Gastrocnemius medialis (tissue), 4 donors: ENCODE measurements around the gene SDR9C7. TPM values are rescaled to one million over a fixed set of nuclear protein-coding genes. Genes with fewer than 3 reads are reported as not detected.

Experiments used
- ATAC-seq, 2 donors: fragments of 150-250 bp; one replicate each; pipeline ENCODE4 v1.9.1; 2016
- DNase-seq, 2 donors: peaks; one replicate each; pipeline ENCODE4 v3.0.0-alpha.2; 2019
- H3K27ac ChIP-seq, 4 donors: fragments of 200-600 bp; sonication (generic); 1 replicate in 1 of 4; 2 replicates in 3 of 4; pipeline ENCODE4 v1.5.1; 2016 to 2018; ENCODE audit warnings: mild to moderate bottlenecking in 2 of 4, moderate library complexity in 1 of 4
- H3K27me3 ChIP-seq, 3 donors: fragments of 200-600 bp; sonication (generic) in 2 of 3; 1 replicate in 1 of 3; 2 replicates in 2 of 3; pipeline versions ENCODE4 v1.5.1 to v1.6.0; 2016 to 2019; ENCODE audit warnings: mild to moderate bottlenecking in 1 of 3, moderate library complexity in 1 of 3
- H3K36me3 ChIP-seq, 2 donors: fragments of 200-600 bp; sonication (generic) in 1 of 2; one replicate each; pipeline ENCODE4 v1.5.1; 2017 to 2018
- H3K4me1 ChIP-seq, 2 donors: fragments of 200-600 bp; sonication (generic) in 1 of 2; one replicate each; pipeline ENCODE4 v1.5.1; 2016 to 2017; ENCODE audit warnings: mild to moderate bottlenecking in 2 of 2
- H3K4me3 ChIP-seq, 4 donors: fragments of 200-600 bp; sonication (generic) in 3 of 4; 1 replicate in 1 of 4; 2 replicates in 3 of 4; pipeline ENCODE4 v1.5.1; 2016 to 2019; ENCODE audit warnings: mild to moderate bottlenecking in 2 of 4
- H3K9me3 ChIP-seq, 3 donors: fragments of 200-600 bp; sonication (generic) in 2 of 3; 1 replicate in 1 of 3; 2 replicates in 2 of 3; pipeline ENCODE4 v1.5.1; 2016 to 2019
- CTCF ChIP-seq, 5 experiments: fragments of 450-650 bp in 3 of 5; fragments of 200-600 bp in 2 of 5; sonication (generic) in 2 of 5; IDR thresholded peaks in 4 of 5; conservative IDR thresholded peaks in 1 of 5; 1 replicate in 4 of 5; 2 replicates in 1 of 5; pipeline ENCODE4 v1.5.1; 2016 to 2019; ENCODE audit warnings: antibody characterized with exemption in 5 of 5, mild to moderate bottlenecking in 3 of 5, moderate library complexity in 3 of 5
- POLR2A ChIP-seq, 2 donors: fragments of 450-650 bp; IDR thresholded peaks; one replicate each; pipeline ENCODE4 v1.6.1; 2017; ENCODE audit warnings: antibody characterized with exemption in 2 of 2, mild to moderate bottlenecking in 2 of 2, moderate library complexity in 2 of 2
- in situ Hi-C, 4 donors: fragments of 200-750 bp; cut with MboI; loops; one replicate each; pipeline versions ENCODE4 v1.15.0 to v1.8.0; 2017; ENCODE audit warnings: low sequenced_read_pairs in 4 of 4
- intact Hi-C: fragments of 100-400 bp; cut with DNase I; formaldehyde crosslinking; loops from one replicate; pipeline ENCODE4 v1.15.1; 2023; ENCODE audit warnings: low total_unique reads
- total RNA-seq, 4 donors: library from RNA; depleted of rRNA; stranded (reverse); fragments of >200 nt; gene quantifications; one replicate each; pipeline versions ENCODE4 v1.1.0 to v1.2.3, GENCODE V29; 2016

The SDR9C7 gene
- total RNA-seq, 4 donors from 2014 or later = 0.27 TPM; not detected in 3

- H3K9me3 ChIP-seq = no peaks in the 10 kb centered on the region
- no peaks in the 10 kb centered on the region for H3K36me3 ChIP-seq
- intact Hi-C loops = no loop called here
- H3K4me1 ChIP-seq = no peaks in the 10 kb centered on the region
- no peak overlapping the region for H3K27ac ChIP-seq
- no peak for ATAC-seq
- H3K4me3 ChIP-seq = no peak overlapping the region
- H3K27me3 ChIP-seq = no peaks in the 10 kb centered on the region
- no peak for DNase-seq
- TF ChIP-seq CTCF (IDR thresholded peaks at IDR 0.05 in 4 of 5, conservative IDR thresholded peaks at IDR 0.05 in 1 of 5) (no peak), POLR2A (IDR thresholded peaks at IDR 0.05) (no peak)
- in situ Hi-C loops = no loop called here
Observed at GRCh38 chr12:56930241-56930640, 4.0 kb downstream of the SDR9C7 start.

GRCh38 chr12:56929780-56930179, 4.4 kb downstream of the SDR9C7 start:
- no peak for ATAC-seq
- H3K27ac ChIP-seq = no peak overlapping the region
- H3K4me3 ChIP-seq = no peak overlapping the region
- H3K9me3 ChIP-seq = no peaks in the 10 kb centered on the region
- no peaks in the 10 kb centered on the region for H3K36me3 ChIP-seq
- in situ Hi-C loops (no loop called here), intact Hi-C loops (no loop called here)
- no peaks in the 10 kb centered on the region for H3K27me3 ChIP-seq
- no peak for DNase-seq
- no peaks in the 10 kb centered on the region for H3K4me1 ChIP-seq
- TF ChIP-seq CTCF (IDR thresholded peaks at IDR 0.05 in 4 of 5, conservative IDR thresholded peaks at IDR 0.05 in 1 of 5) = no peak
- TF ChIP-seq POLR2A (IDR thresholded peaks at IDR 0.05) = no peak

- in situ Hi-C loops = no loop called here
- H3K27me3 ChIP-seq = no peaks in the 10 kb centered on the region
- H3K9me3 ChIP-seq = no peaks in the 10 kb centered on the region
- H3K27ac ChIP-seq = no peak overlapping the region
- ATAC-seq (no peak), DNase-seq (no peak)
- TF ChIP-seq CTCF (IDR thresholded peaks at IDR 0.05 in 4 of 5, conservative IDR thresholded peaks at IDR 0.05 in 1 of 5) = no peak
- no peak for TF ChIP-seq POLR2A (IDR thresholded peaks at IDR 0.05)
- intact Hi-C loops = no loop called here
- no peak overlapping the region for H3K4me3 ChIP-seq
- no peaks in the 10 kb centered on the region for H3K4me1 ChIP-seq
- H3K36me3 ChIP-seq = no peaks in the 10 kb centered on the region
Observed at GRCh38 chr12:56928262-56928661, 5.9 kb downstream of the SDR9C7 start.

- Histone ChIP-seq H3K27ac (no peak overlapping the region), H3K9me3 (no peaks in the 10 kb centered on the region), H3K36me3 (no peaks in the 10 kb centered on the region), H3K4me3 (no peak overlapping the region), H3K4me1 (no peaks in the 10 kb centered on the region), H3K27me3 (no peaks in the 10 kb centered on the region)
- no peak for TF ChIP-seq CTCF (IDR thresholded peaks at IDR 0.05 in 4 of 5, conservative IDR thresholded peaks at IDR 0.05 in 1 of 5)
- TF ChIP-seq POLR2A (IDR thresholded peaks at IDR 0.05) = no peak
- ATAC-seq (no peak), DNase-seq (no peak)
- intact Hi-C loops (no loop called here), in situ Hi-C loops (no loop called here)
Observed at GRCh38 chr12:56927281-56927680, 6.9 kb downstream of the SDR9C7 start.

- no peak overlapping the region for H3K4me3 ChIP-seq
Observed at GRCh38 chr12:56922031-56922430, 12.2 kb downstream of the SDR9C7 start.

More at GRCh38 chr12:56922031-56922430, 12.2 kb downstream of the SDR9C7 start:
- Histone ChIP-seq H3K4me1 (no peaks in the 10 kb centered on the region), H3K36me3 (no peaks in the 10 kb centered on the region), H3K27ac (no peak overlapping the region), H3K27me3 (no peaks in the 10 kb centered on the region), H3K9me3 (no peaks in the 10 kb centered on the region)
- in situ Hi-C loops (no loop called here), intact Hi-C loops (no loop called here)
- TF ChIP-seq POLR2A (IDR thresholded peaks at IDR 0.05) (no peak), CTCF (IDR thresholded peaks at IDR 0.05 in 4 of 5, conservative IDR thresholded peaks at IDR 0.05 in 1 of 5) (no peak)
- no peak for ATAC-seq
- no peak for DNase-seq
